GM23248 (cell line): ENCODE data around the gene INSM1. TPM values are rescaled to one million over a fixed set of nuclear protein-coding genes. Genes with fewer than 3 reads are reported as not detected.

Experiments
- DNase-seq: peaks from one replicate; pipeline ENCODE4 v3.0.0-alpha.2; 2015
- H2AFZ ChIP-seq: fragments of 200-600 bp; sonication (generic); 2 replicates; pipeline ENCODE4 v1.6.1; 2016; ENCODE audit warnings: antibody characterized with exemption
- H3F3A ChIP-seq: fragments of 200-600 bp; sonication (generic); 2 replicates; pipeline ENCODE4 v1.6.1; 2016; ENCODE audit warnings: mild to moderate bottlenecking, antibody characterized with exemption, mixed run types; ENCODE audit not compliant: insufficient read depth
- H3K27ac ChIP-seq: fragments of 200-600 bp; sonication (generic); 2 replicates; pipeline ENCODE4 v1.5.1; 2016; ENCODE audit warnings: mild to moderate bottlenecking
- H3K27me3 ChIP-seq: fragments of 200-600 bp; sonication (generic); replicated peaks from 2 replicates; pipeline ENCODE4 v1.6.1; 2016; ENCODE audit warnings: mild to moderate bottlenecking; ENCODE audit not compliant: insufficient read depth
- H3K36me3 ChIP-seq: fragments of 200-600 bp; sonication (generic); 2 replicates; pipeline ENCODE4 v1.6.1; 2016; ENCODE audit warnings: low read depth, mild to moderate bottlenecking
- H3K4me1 ChIP-seq: fragments of 200-600 bp; sonication (generic); 2 replicates; pipeline ENCODE4 v1.6.1; 2016; ENCODE audit warnings: mild to moderate bottlenecking; ENCODE audit not compliant: insufficient read depth
- H3K4me2 ChIP-seq: fragments of 200-600 bp; sonication (generic); one replicate; pipeline ENCODE4 v1.6.1; 2016; ENCODE audit warnings: mild to moderate bottlenecking; ENCODE audit not compliant: unreplicated experiment
- H3K4me3 ChIP-seq: fragments of 200-600 bp; sonication (generic); 2 replicates; pipeline ENCODE4 v1.5.1; 2016; ENCODE audit warnings: mild to moderate bottlenecking
- H3K79me2 ChIP-seq: fragments of 200-600 bp; sonication (generic); 2 replicates; pipeline ENCODE4 v1.6.1; 2016; ENCODE audit warnings: mild to moderate bottlenecking; ENCODE audit not compliant: insufficient read depth
- H3K9ac ChIP-seq: fragments of 200-600 bp; sonication (generic); 2 replicates; pipeline ENCODE4 v1.6.1; 2016; ENCODE audit warnings: mild to moderate bottlenecking
- H3K9me2 ChIP-seq: fragments of 200-600 bp; sonication (generic); 2 replicates; pipeline ENCODE4 v1.6.1; 2016; ENCODE audit warnings: mixed run types, mild to moderate bottlenecking, moderate library complexity; ENCODE audit not compliant: insufficient read depth
- H3K9me3 ChIP-seq: fragments of 200-600 bp; sonication (generic); one replicate; pipeline ENCODE4 v1.6.1; 2017; ENCODE audit warnings: low read depth
- H4K20me1 ChIP-seq: fragments of 200-600 bp; sonication (generic); 2 replicates; pipeline ENCODE4 v1.6.0; 2016; ENCODE audit not compliant: insufficient read depth
- EZH2 ChIP-seq: fragments of 200-600 bp; sonication (generic); IDR thresholded peaks from 2 replicates; pipeline ENCODE4 v1.6.1; 2018; ENCODE audit warnings: antibody characterized with exemption, mild to moderate bottlenecking; ENCODE audit not compliant: insufficient read depth, poor library complexity, severe bottlenecking
- EZH2phosphoT487 ChIP-seq: fragments of 200-600 bp; sonication (generic); IDR thresholded peaks from 2 replicates; pipeline ENCODE4 v1.6.1; 2018; ENCODE audit warnings: antibody characterized with exemption, moderate library complexity, mild to moderate bottlenecking, low read depth; ENCODE audit not compliant: insufficient read depth
- WGBS, 2 experiments: methylation state at CpG; one replicate each; pipeline ENCODE4 v1.1.6; 2015 to 2017; ENCODE audit warnings: low lambda C conversion rate in 2 of 2, low coverage in 1 of 2; ENCODE audit errors: missing lambda C conversion rate in 2 of 2; 5-methylcytosine and 5-hydroxymethylcytosine counted together
- in situ Hi-C: fragments of 300-500 bp; cut with MboI; formaldehyde crosslinking; loops from 2 replicates; pipeline ENCODE4 v1.15.0; 2020
- polyA plus RNA-seq: library from polyadenylated mRNA; unstranded; fragments of >200 nt; fragmentation: Nextera tagmentation; extraction: Ambion mirVana; gene quantifications from 2 replicates; pipeline ENCODE4 v1.2.1, GENCODE V29; 2016
- total RNA-seq: library from RNA; depleted of rRNA; stranded (reverse); fragments of >200 nt; shearing (Covaris generic); gene quantifications from 2 replicates; pipeline ENCODE4 v1.2.3, GENCODE V29; 2014

The INSM1 gene
- total and polyA plus RNA-seq, 2 experiments from 2014 or later, result not detected

DNA sequence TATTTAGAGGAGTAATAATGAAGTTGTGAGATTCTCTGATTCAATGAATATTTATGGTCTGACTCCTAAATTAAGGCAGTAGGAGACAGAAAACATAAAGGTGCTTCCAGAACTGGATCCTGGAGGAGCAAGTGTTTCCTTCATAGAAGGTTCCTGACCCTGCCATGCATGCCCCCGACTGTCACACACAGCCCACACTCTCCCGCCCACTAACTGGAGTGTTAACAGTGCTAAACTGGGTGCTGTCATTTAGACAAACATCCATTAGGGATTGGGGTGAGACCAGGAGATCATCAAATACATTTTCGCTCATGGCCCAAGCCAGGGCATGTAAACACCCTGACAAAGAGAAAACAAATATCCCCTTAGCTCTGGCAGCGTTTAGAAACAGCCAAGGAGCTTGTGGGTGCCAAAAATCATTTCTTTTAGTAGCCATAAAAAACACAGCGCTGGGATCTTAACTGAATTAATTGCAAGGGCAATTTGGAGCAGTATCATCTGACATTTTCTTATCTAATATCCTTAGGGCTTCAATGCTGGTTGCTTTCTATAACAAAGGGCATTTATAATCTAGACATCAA is 46.8 kb downstream of the INSM1 start:
- Histone ChIP-seq H3K9me3 (no peaks in the 10 kb centered on the region), H2AFZ (no peak overlapping the region), H3K4me3 (no peak overlapping the region), H3K9me2 (no peaks in the 10 kb centered on the region), H3K27me3 (no peaks in the 10 kb centered on the region), H4K20me1 (no peaks in the 10 kb centered on the region), H3K79me2 (no peaks in the 10 kb centered on the region), H3K9ac (no peak overlapping the region), H3K27ac (no peak overlapping the region), H3K4me2 (no peak overlapping the region), H3K36me3 (no peaks in the 10 kb centered on the region), H3K4me1 (no peaks in the 10 kb centered on the region), H3F3A (no peaks in the 10 kb centered on the region)
- no peak for DNase-seq
- WGBS, 2 experiments, result 81% methylated on average over 5 of the region's 5 CpGs
- TF ChIP-seq EZH2 (no peak), EZH2phosphoT487 (no peak)
- in situ Hi-C loops, result no loop called here

DNA sequence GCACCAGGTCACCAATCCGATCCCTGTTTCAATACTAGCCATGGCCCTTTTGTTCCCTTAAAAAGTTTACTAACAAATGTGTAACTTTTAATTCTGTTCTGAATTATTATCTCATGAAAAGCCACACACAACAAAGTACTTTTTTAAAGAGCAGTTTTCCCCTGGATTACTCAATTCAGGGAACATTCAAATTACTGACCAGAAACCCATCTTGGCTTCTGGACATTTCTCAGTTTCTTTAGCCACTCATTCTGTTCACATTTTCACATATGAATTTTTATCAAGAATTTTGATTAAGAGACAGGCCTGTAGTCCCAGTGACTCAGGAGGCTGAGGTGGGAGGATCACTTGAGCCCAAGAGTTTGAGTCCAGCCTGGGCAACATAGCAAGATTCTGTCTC is 47.4 kb downstream of the INSM1 start:
- 100% methylated on average over 1 of the region's 1 CpG for WGBS, 2 experiments
- no peak overlapping the region for H2AFZ ChIP-seq
- no peak overlapping the region for H3K4me3 ChIP-seq
- in situ Hi-C loops, result no loop called here
- no peaks in the 10 kb centered on the region for H3K79me2 ChIP-seq
- no peaks in the 10 kb centered on the region for H3K9me3 ChIP-seq
- H3F3A ChIP-seq, result no peaks in the 10 kb centered on the region
- no peaks in the 10 kb centered on the region for H3K36me3 ChIP-seq
- TF ChIP-seq EZH2, result no peak
- TF ChIP-seq EZH2phosphoT487, result no peak
- no peak overlapping the region for H3K4me2 ChIP-seq
- H3K27ac ChIP-seq, result no peak overlapping the region
- no peaks in the 10 kb centered on the region for H3K27me3 ChIP-seq
- H3K9me2 ChIP-seq, result no peaks in the 10 kb centered on the region
- H3K4me1 ChIP-seq, result no peaks in the 10 kb centered on the region
- H3K9ac ChIP-seq, result no peak overlapping the region
- no peak for DNase-seq
- no peaks in the 10 kb centered on the region for H4K20me1 ChIP-seq

- in situ Hi-C loops, result no loop called here
- no peak for DNase-seq
- Histone ChIP-seq H3K79me2 (no peaks in the 10 kb centered on the region), H3K4me3 (no peak overlapping the region), H3K4me2 (no peak overlapping the region), H3K4me1 (no peaks in the 10 kb centered on the region), H3K27me3 (no peaks in the 10 kb centered on the region), H2AFZ (no peak overlapping the region), H3K9ac (no peak overlapping the region), H3K9me2 (no peaks in the 10 kb centered on the region), H4K20me1 (no peaks in the 10 kb centered on the region), H3K9me3 (no peaks in the 10 kb centered on the region), H3F3A (no peaks in the 10 kb centered on the region), H3K36me3 (no peaks in the 10 kb centered on the region), H3K27ac (no peak overlapping the region)
- no peak for TF ChIP-seq EZH2phosphoT487
- TF ChIP-seq EZH2, result no peak
- WGBS, 2 experiments, result 88 to 91% methylated on average over 8 of the region's 8 CpGs
These were observed 50.2 kb downstream of the INSM1 start for GRCh38 chr20:20417876-20418676.
